HCT116 (cell line): ENCODE results near the gene TRIM56. TPM values are rescaled to one million over a fixed set of nuclear protein-coding genes. Genes with fewer than 3 reads are reported as not detected.

ENCODE experiments used
- ATAC-seq: fragments of 200-7000 bp; cut with Tn5 transposase; 2 replicates; pipeline ENCODE4 v1.9.1; 2020; ENCODE audit warnings: mild to moderate bottlenecking, moderate library complexity
- BruUV-seq: library from RNA; stranded (reverse); fragments of 400-500 nt; replicated peaks from 2 replicates; lab custom pipeline; 2021; lab: Mats Ljungman, UMichigan
- CTCF ChIA-PET: fragments of 300-600 bp; sonication (Branson Sonifier 250); formaldehyde crosslinking; loops from one replicate; lab custom pipeline; 2021; ENCODE audit warnings: antibody characterized with exemption; lab: Charles Lee
- POLR2A ChIA-PET: fragments of 300-600, 350-600 bp; sonication (Branson Sonifier 250); formaldehyde crosslinking; loops from one replicate; lab custom pipeline; 2021; ENCODE audit warnings: antibody characterized with exemption; lab: Charles Lee
- RAD21 ChIA-PET, 2 experiments: fragments of 300-600 bp; sonication (Branson Sonifier 250); formaldehyde crosslinking; loops; one replicate each; lab custom pipeline; 2023; ENCODE audit warnings: low total read pairs in 2 of 2; ENCODE audit not compliant: uncharacterized antibody in 2 of 2, unreplicated experiment in 2 of 2, low non-redundant PET in 1 of 2; lab: Charles Lee
- DNase-seq: peaks from one replicate; pipeline ENCODE4 v3.0.0-alpha.2; 2010; ENCODE audit warnings: low read depth, low spot score
- H2AFZ ChIP-seq: fragments of 200-600 bp; shearing (Covaris generic), sonication (generic); 2 replicates; pipeline ENCODE4 v1.6.1; 2017; ENCODE audit warnings: low read depth, mixed run types, mixed read lengths, antibody characterized with exemption, low read length; ENCODE audit not compliant: poor library complexity, severe bottlenecking
- H3K27ac ChIP-seq: 2 replicates; pipeline ENCODE4 v1.5.1; 2012; ENCODE audit warnings: low read depth, low read length
- H3K27me3 ChIP-seq: fragments of 200-600 bp; sonication (generic); 2 replicates; pipeline ENCODE4 v1.6.1; 2016; ENCODE audit warnings: mixed run types, low read length, mixed read lengths; ENCODE audit not compliant: insufficient read depth
- H3K36me3 ChIP-seq, 2 experiments: fragments of 200-500 bp in 1 of 2; fragments of 200-600 bp in 1 of 2; sonication (Bioruptor generic) in 1 of 2; sonication (generic) in 1 of 2; 2 replicates each; pipeline versions ENCODE4 v1.5.1 to v1.6.1; 2014 to 2016; ENCODE audit warnings: low read length in 2 of 2, inconsistent platforms in 1 of 2, mixed read lengths in 1 of 2, mixed run types in 1 of 2; ENCODE audit not compliant: insufficient read depth in 2 of 2, control insufficient read depth in 1 of 2
- H3K4me1 ChIP-seq, 2 experiments: fragments of 200-600 bp in 1 of 2; sonication (generic) in 1 of 2; 2 replicates each; pipeline versions ENCODE4 v1.5.1 to v1.6.1; 2012 to 2017; ENCODE audit warnings: low read length in 2 of 2, inconsistent platforms in 1 of 2, mild to moderate bottlenecking in 1 of 2, mixed read lengths in 1 of 2, mixed run types in 1 of 2, moderate library complexity in 1 of 2; ENCODE audit not compliant: insufficient read depth in 2 of 2, control insufficient read depth in 1 of 2
- H3K4me2 ChIP-seq: fragments of 200-600 bp; sonication (generic); 2 replicates; pipeline ENCODE4 v1.6.1; 2017; ENCODE audit warnings: mixed run types, low read length, mixed read lengths
- H3K4me3 ChIP-seq, 2 experiments: fragments of 200-600 bp in 1 of 2; sonication (generic) in 1 of 2; replicated peaks in 1 of 2; 2 replicates each; pipeline ENCODE4 v1.5.1; 2011 to 2016; ENCODE audit warnings: low read length in 2 of 2, control low read depth in 1 of 2, low read depth in 1 of 2, mild to moderate bottlenecking in 1 of 2, mixed read lengths in 1 of 2, mixed run types in 1 of 2
- H3K79me2 ChIP-seq: fragments of 200-600 bp; sonication (generic); 2 replicates; pipeline ENCODE4 v1.6.1; 2017; ENCODE audit warnings: mild to moderate bottlenecking, mixed run types, low read length, moderate library complexity, mixed read lengths; ENCODE audit not compliant: insufficient read depth
- H3K9ac ChIP-seq: fragments of 200-600 bp; sonication (generic); 2 replicates; pipeline ENCODE4 v1.6.1; 2016; ENCODE audit warnings: low read length, mixed read lengths
- H3K9me2 ChIP-seq: fragments of 200-600 bp; sonication (generic), shearing (Covaris generic); 2 replicates; pipeline ENCODE4 v1.6.1; 2017; ENCODE audit warnings: mixed run types, mild to moderate bottlenecking, moderate library complexity; ENCODE audit not compliant: insufficient read depth
- H3K9me3 ChIP-seq, 2 experiments: fragments of 200-500 bp in 1 of 2; fragments of 200-600 bp in 1 of 2; sonication (Bioruptor generic) in 1 of 2; sonication (generic) in 1 of 2; 2 replicates each; pipeline ENCODE4 v1.6.1; 2014 to 2017; ENCODE audit warnings: low read length in 2 of 2, mixed read lengths in 2 of 2, inconsistent platforms in 1 of 2, low read depth in 1 of 2, mild to moderate bottlenecking in 1 of 2, mixed run types in 1 of 2, moderate library complexity in 1 of 2; ENCODE audit not compliant: control insufficient read depth in 1 of 2, insufficient read depth in 1 of 2
- H4K20me1 ChIP-seq: fragments of 200-600 bp; sonication (generic), shearing (Covaris generic); 2 replicates; pipeline ENCODE4 v1.6.1; 2017; ENCODE audit warnings: mixed run types, mild to moderate bottlenecking, moderate library complexity; ENCODE audit not compliant: insufficient read depth
- ATF3 ChIP-seq: IDR thresholded peaks from 2 replicates; pipeline ENCODE4 v1.6.1; 2012
- CEBPB ChIP-seq: IDR thresholded peaks from 2 replicates; pipeline ENCODE4 v1.6.1; 2012; ENCODE audit warnings: low read depth
- EZH2 ChIP-seq: fragments of 200-600 bp; sonication (generic); IDR thresholded peaks from 2 replicates; pipeline ENCODE4 v1.6.1; 2017; ENCODE audit warnings: antibody characterized with exemption, mixed run types
- EZH2phosphoT487 ChIP-seq: fragments of 200-600 bp; IDR thresholded peaks from 2 replicates; pipeline ENCODE4 v1.6.1; 2018; ENCODE audit warnings: antibody characterized with exemption, borderline replicate concordance
- FOSL1 ChIP-seq: IDR thresholded peaks from 2 replicates; pipeline ENCODE4 v1.6.1; 2012; ENCODE audit warnings: low read depth
- MAX ChIP-seq: IDR thresholded peaks from 2 replicates; pipeline ENCODE4 v1.6.1; 2012
- POLR2A ChIP-seq: IDR thresholded peaks from 2 replicates; pipeline ENCODE4 v1.7.0; 2011; ENCODE audit warnings: borderline replicate concordance; ENCODE audit not compliant: insufficient read depth, insufficient read length; ENCODE audit errors: extremely low read depth
- POLR2AphosphoS5 ChIP-seq: IDR thresholded peaks from 2 replicates; pipeline ENCODE4 v1.6.1; 2011; ENCODE audit warnings: mild to moderate bottlenecking, low read depth, low read length, moderate library complexity
- RAD21 ChIP-seq: IDR thresholded peaks from 2 replicates; pipeline ENCODE4 v1.6.1; 2012; ENCODE audit warnings: low read depth, mild to moderate bottlenecking
- REST ChIP-seq: IDR thresholded peaks from 2 replicates; pipeline ENCODE4 v1.6.1; 2012; ENCODE audit warnings: low read depth
- SIN3A ChIP-seq: IDR thresholded peaks from 2 replicates; pipeline ENCODE4 v1.6.1; 2012; ENCODE audit warnings: low read depth
- SP1 ChIP-seq: IDR thresholded peaks from 2 replicates; pipeline ENCODE4 v1.6.1; 2012; ENCODE audit warnings: low read depth
- SRF ChIP-seq: IDR thresholded peaks from 2 replicates; pipeline ENCODE4 v1.6.1; 2012; ENCODE audit warnings: low read depth
- TCF7L2 ChIP-seq: IDR thresholded peaks from 2 replicates; pipeline ENCODE4 v1.7.0; 2011; ENCODE audit warnings: borderline replicate concordance, inconsistent platforms; ENCODE audit not compliant: insufficient read depth, insufficient read length; ENCODE audit errors: extremely low read depth
- YY1 ChIP-seq: IDR thresholded peaks from 2 replicates; pipeline ENCODE4 v1.6.1; 2011; ENCODE audit warnings: low read length, low read depth, moderate library complexity, mild to moderate bottlenecking; ENCODE audit not compliant: insufficient replicate concordance; ENCODE audit errors: extremely low read depth
- ZFX ChIP-seq: fragments of 450-650 bp; IDR thresholded peaks from 2 replicates; pipeline ENCODE4 v1.6.1; 2017
- ZNF274 ChIP-seq: fragments of 200-500 bp; sonication (Bioruptor generic); IDR thresholded peaks from 2 replicates; pipeline ENCODE4 v1.6.1; 2014; ENCODE audit warnings: mild to moderate bottlenecking, low read depth, low read length, inconsistent platforms
- intact Hi-C: fragments of 100-400 bp; cut with micrococcal nuclease; formaldehyde crosslinking; loops from 2 replicates; pipeline ENCODE4 v1.10.0; 2022
- total RNA-seq: library from RNA; stranded (reverse); gene quantifications from one replicate; pipeline ENCODE4 v1.2.1, GENCODE V29; 2021; ENCODE audit not compliant: unreplicated experiment

TRIM56 gene
- total RNA-seq, 1 experiment from 2014 or later, result 25.9 TPM

- Histone ChIP-seq H2AFZ (no peak overlapping the region), H3K27ac (no peak overlapping the region), H3K4me2 (peak overlapping the region; percentile 1; the same call in 1 of the 2 replicates), H3K27me3 (no peaks in the 10 kb centered on the region), H4K20me1 (no peaks in the 10 kb centered on the region), H3K9me2 (no peaks in the 10 kb centered on the region), H3K4me1 (peaks cover 63 to 99% of the 10 kb centered on the region in 2 experiments)
- no peak for DNase-seq
- intact Hi-C loops, result no loop called here
- ATAC-seq, result no peak
- ChIA-PET RAD21 (no interaction called here), POLR2A (interaction anchor here (0.7 to 2.8 kb wide), 2 partner anchors 14 to 186 kb away, joined by 4 to 8 read pairs; no protein-coding TSS in a partner anchor)
- TF ChIP-seq ATF3 (no peak), SRF (no peak), RAD21 (no peak), TCF7L2 (no peak), MAX (no peak), SP1 (no peak), POLR2AphosphoS5 (no peak), FOSL1 (no peak), ZFX (no peak), CEBPB (no peak)
- TF ChIP-seq, all 23 proteins: peak for 0
- no peaks in the 10 kb centered on the region for H3K79me2 ChIP-seq
- no peaks in the 10 kb centered on the region for H3K9me3 ChIP-seq
- H3K36me3 ChIP-seq, result no peaks in the 10 kb centered on the region
- CTCF ChIA-PET, result interaction anchor here (1.5 to 2.2 kb wide), 3 partner anchors 14 to 46 kb away, joined by 3 to 13 read pairs (median 5); no protein-coding TSS in a partner anchor
- H3K4me3 ChIP-seq, result no peak overlapping the region
- no peak overlapping the region for H3K9ac ChIP-seq
- BruUV-seq, result no TSS peak
These were observed 38.4 kb downstream of the TRIM56 start for GRCh38 chr7:101123703-101124068.

- Histone ChIP-seq H2AFZ (no peak overlapping the region), H3K27ac (peak overlapping the region; percentile 55), H3K9me2 (no peaks in the 10 kb centered on the region), H3K9ac (peak overlapping the region; percentile 16; the same call in 1 of the 2 replicates), H3K4me2 (peak overlapping the region; percentile 43), H4K20me1 (no peaks in the 10 kb centered on the region), H3K4me3 (no peak overlapping the region), H3K36me3 (no peaks in the 10 kb centered on the region), H3K4me1 (peaks cover 59 to 91% of the 10 kb centered on the region in 2 experiments), H3K9me3 (no peaks in the 10 kb centered on the region), H3K79me2 (no peaks in the 10 kb centered on the region), H3K27me3 (no peaks in the 10 kb centered on the region)
- ATAC-seq, result no peak
- intact Hi-C loops, result no loop called here
- ChIA-PET CTCF (interaction anchor here (1.2 to 1.6 kb wide), 2 partner anchors 47 to 68 kb away, joined by 3 to 5 read pairs; no protein-coding TSS in a partner anchor), POLR2A (interaction anchor here (1.1 to 4.0 kb wide), 3 partner anchors 15 to 28 kb away, joined by 3 to 23 read pairs (median 8); no protein-coding TSS in a partner anchor), RAD21 (no interaction called here)
- no peak for DNase-seq
- no TSS peak for BruUV-seq
- TF ChIP-seq REST, result no peak
- no peak for TF ChIP-seq RAD21
- TF ChIP-seq ZNF274, result no peak
- TF ChIP-seq EZH2, result no peak
- no peak for TF ChIP-seq EZH2phosphoT487
- TF ChIP-seq SIN3A, result no peak
- no peak for TF ChIP-seq MAX
- no peak for TF ChIP-seq POLR2A
- TF ChIP-seq POLR2AphosphoS5, result no peak
- TF ChIP-seq CEBPB, result no peak
- TF ChIP-seq YY1, result no peak
These were observed 39.2 kb downstream of the TRIM56 start for GRCh38 chr7:101124376-101125056.
